ENCODE results near the gene DMRTC2. TPM values are rescaled to one million over a fixed set of nuclear protein-coding genes. Genes with fewer than 3 reads are reported as not detected.

The DMRTC2 gene
- total and polyA plus RNA-seq, 2 of the 8 experiments (the other 6 are each of a cell fraction or from before 2014, with no cell fraction given) = not detected

GRCh38 chr19:41853344-41853743, 8.5 kb downstream of the DMRTC2 start:
- no peak overlapping the region for H2BK15ac ChIP-seq (ENCODE audit: low read length)
- no peaks in the 10 kb centered on the region for H3K79me1 ChIP-seq (ENCODE audit: low read depth, low read length)
- CTCF ChIA-PET (ENCODE audit: partially characterized antibody) = interaction anchor here (6.3 kb wide), 1 partner anchor 16 kb away, joined by 31 read pairs; no protein-coding TSS in a partner anchor
- H4K20me1 ChIP-seq (replicated peaks in 1 of 2; ENCODE audit: control insufficient read depth in 1 of 2, insufficient read depth in 2 of 2, low read length in 2 of 2) = no peaks in the 10 kb centered on the region
- no peaks in the 10 kb centered on the region for H3K79me2 ChIP-seq (ENCODE audit: control insufficient read depth in 1 of 2, insufficient read depth in 2 of 2, low read length in 2 of 2)
- no peaks in the 10 kb centered on the region; a peak in 1 of 7 replicates for H3K4me1 ChIP-seq (replicated peaks in 1 of 4; ENCODE audit: control insufficient read depth in 3 of 4, insufficient read depth in 4 of 4, low read length in 3 of 4)
- H3K18ac ChIP-seq (ENCODE audit: extremely low read depth, low read length) = no peak overlapping the region
- H2BK20ac ChIP-seq (ENCODE audit: low read length) = no peak overlapping the region
- H2BK120ac ChIP-seq (replicated peaks; ENCODE audit: low read depth, low read length) = no peak overlapping the region
- no peak overlapping the region for H3K14ac ChIP-seq (ENCODE audit: insufficient read length)
- no peak overlapping the region for H2AFZ ChIP-seq (ENCODE audit: low read length)
- POLR2A ChIA-PET (ENCODE audit: partially characterized antibody) = interaction anchor here (1.1 to 1.8 kb wide), 2 partner anchors 11 to 15 kb away, joined by 4 to 9 read pairs; no protein-coding TSS in a partner anchor
- peaks cover 0 to 3% of the 10 kb centered on the region in 2 experiments; a peak in 1 of 4 replicates for H3K9me3 ChIP-seq (ENCODE audit: insufficient read depth in 2 of 2, low read depth in 1 of 2, low read length in 1 of 2)
- no peak overlapping the region for H3K27ac ChIP-seq (ENCODE audit: low read depth, low read length)
- H3K27me3 ChIP-seq (replicated peaks in 1 of 4; ENCODE audit: control insufficient read depth in 3 of 4, extremely low read depth in 1 of 4, insufficient read depth in 3 of 4, low read length in 3 of 4) = no peaks in the 10 kb centered on the region
- no peak overlapping the region for H3K4me3 ChIP-seq (ENCODE audit: extremely low read depth in 1 of 4, insufficient read depth in 2 of 4, low read depth in 3 of 4, low read length in 4 of 4)
- FAIRE-seq (no peak), DNase-seq (ENCODE audit: low read depth in 1 of 2, low spot score in 2 of 2) (no peak)
- TF ChIP-seq TCF12 (IDR thresholded peaks at IDR 0.05; ENCODE audit: low read depth, low read length) (no peak), TEAD4 (IDR thresholded peaks at IDR 0.05; ENCODE audit: low read depth, low read length) (no peak), SRF (IDR thresholded peaks at IDR 0.05; ENCODE audit: low read depth, low read length) (no peak), RAD21 (IDR thresholded peaks at IDR 0.05 in 1 of 2, conservative IDR thresholded peaks at IDR 0.05 in 1 of 2; ENCODE audit: low read depth in 2 of 2, low read length in 2 of 2) (no peak), MAFK (IDR thresholded peaks at IDR 0.05; ENCODE audit: low read depth, low read length) (no peak), KDM5A (IDR thresholded peaks at IDR 0.05; ENCODE audit: low read length) (no peak), TAF1 (IDR thresholded peaks at IDR 0.05; ENCODE audit: low read depth, low read length) (no peak)
- TF ChIP-seq, protein P1, sequence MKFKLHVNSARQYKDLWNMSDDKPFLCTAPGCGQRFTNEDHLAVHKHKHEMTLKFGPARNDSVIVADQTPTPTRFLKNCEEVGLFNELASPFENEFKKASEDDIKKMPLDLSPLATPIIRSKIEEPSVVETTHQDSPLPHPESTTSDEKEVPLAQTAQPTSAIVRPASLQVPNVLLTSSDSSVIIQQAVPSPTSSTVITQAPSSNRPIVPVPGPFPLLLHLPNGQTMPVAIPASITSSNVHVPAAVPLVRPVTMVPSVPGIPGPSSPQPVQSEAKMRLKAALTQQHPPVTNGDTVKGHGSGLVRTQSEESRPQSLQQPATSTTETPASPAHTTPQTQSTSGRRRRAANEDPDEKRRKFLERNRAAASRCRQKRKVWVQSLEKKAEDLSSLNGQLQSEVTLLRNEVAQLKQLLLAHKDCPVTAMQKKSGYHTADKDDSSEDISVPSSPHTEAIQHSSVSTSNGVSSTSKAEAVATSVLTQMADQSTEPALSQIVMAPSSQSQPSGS (IDR thresholded peaks at IDR 0.05; ENCODE audit: low read length) = no peak
- H3K23ac ChIP-seq (ENCODE audit: insufficient read length) = no peak overlapping the region
- H4K5ac ChIP-seq (ENCODE audit: insufficient read length, low read depth, low read length) = no peak overlapping the region
- H2BK12ac ChIP-seq (ENCODE audit: low read depth, low read length) = no peak overlapping the region
- WGBS, 2 experiments (ENCODE audit: extremely low coverage in 1 of 2, insufficient coverage in 1 of 2, insufficient read length in 1 of 2, insufficient replicate concordance in 2 of 2, low coverage in 1 of 2, low lambda C conversion rate in 2 of 2, missing lambda C conversion rate in 1 of 2) = 76% methylated on average over 2 of the region's 2 CpGs; no CpG with 5 or more reads in 1 of the 2 experiments
- H3K36me3 ChIP-seq (ENCODE audit: control insufficient read depth in 2 of 4, insufficient read depth in 4 of 4, low read length in 3 of 4) = no peaks in the 10 kb centered on the region
- no peak overlapping the region for H3K4ac ChIP-seq (replicated peaks; ENCODE audit: insufficient read length, low read depth, low read length)
- no peak overlapping the region for H4K8ac ChIP-seq (ENCODE audit: extremely low read depth, insufficient read depth, low read length)
- H3K9ac ChIP-seq (replicated peaks in 1 of 4; ENCODE audit: extremely low read depth in 1 of 4, low read depth in 3 of 4, low read length in 3 of 4) = no peak overlapping the region
- H3K4me2 ChIP-seq (ENCODE audit: insufficient read depth in 1 of 2, low read depth in 2 of 2, low read length in 2 of 2) = no peak overlapping the region
- H2BK5ac ChIP-seq (ENCODE audit: low read depth, low read length) = no peak overlapping the region
- no peak overlapping the region for H2AK5ac ChIP-seq (ENCODE audit: low read depth, low read length)
- H3K23me2 ChIP-seq (ENCODE audit: low read depth, low read length) = no peaks in the 10 kb centered on the region
- no peak overlapping the region for H3K56ac ChIP-seq (replicated peaks; ENCODE audit: insufficient read length, low read depth, low read length)
- no peak overlapping the region for H4K91ac ChIP-seq (replicated peaks; ENCODE audit: insufficient read length, low read length)
